Sciatic nerve (tissue), 2 donors: ENCODE data around the gene EIPR1. TPM values are rescaled to one million over a fixed set of nuclear protein-coding genes. Genes with fewer than 3 reads are reported as not detected.

Experiments used
- ATAC-seq: fragments of 200-7000 bp; cut with Tn5 transposase; one replicate; pipeline ENCODE4 v1.9.1; 2020; ENCODE audit warnings: mild to moderate bottlenecking, moderate library complexity
- DNase-seq: peaks from one replicate; pipeline ENCODE4 v3.0.0-alpha.2; 2020; ENCODE audit warnings: low spot score
- intact Hi-C: fragments of 100-400 bp; cut with DNase I; formaldehyde crosslinking; loops from one replicate; pipeline ENCODE4 v1.14.2; 2022
- total RNA-seq: library from RNA; stranded (reverse); fragmentation: NEBNext Ultra II Directional; extraction: Animal tissue kit (Norgen Biotek cat#: 25700); gene quantifications from one replicate; pipeline ENCODE4 v1.2.1, GENCODE V29; 2021
- donor health status: DM: no; HTN: no; CAD: no.
- donor health status: DM: no; HTN: no; CAD: no.

Gene EIPR1
- total RNA-seq, 1 donor from 2014 or later, result 14.7 TPM

DNA sequence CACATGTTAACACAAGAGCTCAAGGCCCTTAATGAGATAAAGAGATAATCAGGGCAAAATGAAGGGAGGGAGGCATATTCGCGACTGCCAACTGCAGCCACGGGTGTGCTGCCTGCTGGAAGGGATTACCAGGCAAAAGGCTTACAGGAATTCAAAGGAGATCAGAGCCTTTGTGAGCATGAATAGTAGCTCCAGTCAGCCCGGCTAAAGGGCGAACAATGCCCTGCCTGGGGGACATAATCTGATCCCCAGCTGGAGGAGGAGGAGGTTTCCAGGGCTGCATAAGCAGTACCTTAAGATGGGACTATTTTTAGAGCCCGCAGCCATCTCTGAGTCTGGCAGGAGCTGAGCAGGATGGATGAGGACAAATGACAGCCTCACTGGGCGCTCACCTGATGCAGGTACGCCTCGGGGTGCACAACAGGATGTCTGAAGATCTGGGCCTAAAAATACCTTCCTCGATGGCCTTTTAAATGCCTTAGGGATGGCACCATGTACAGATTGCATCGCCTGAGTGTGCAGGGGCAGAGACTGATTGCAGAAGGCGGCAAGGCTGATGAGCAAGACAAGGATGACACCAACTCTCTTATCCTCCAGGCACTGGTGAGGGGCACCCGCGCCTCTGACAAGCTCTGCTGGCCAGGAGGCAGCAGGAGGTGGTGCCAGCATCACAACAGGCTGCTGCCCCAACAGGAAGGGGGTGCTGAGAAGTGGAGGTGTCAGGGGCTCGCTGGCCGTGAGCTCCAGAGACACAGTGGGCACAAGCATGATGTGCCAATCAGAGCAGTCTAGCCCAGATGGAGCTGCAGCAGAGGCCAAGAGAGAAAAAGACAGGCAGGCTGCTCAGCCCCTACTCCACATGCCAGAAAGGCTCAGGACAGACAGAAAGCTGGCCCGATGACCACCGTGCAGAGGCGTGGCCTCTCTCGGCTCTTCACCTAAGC is 111.4 kb downstream of the EIPR1 start:
- no peak for ATAC-seq
- intact Hi-C loops, result no loop called here
- no peak for DNase-seq

DNA sequence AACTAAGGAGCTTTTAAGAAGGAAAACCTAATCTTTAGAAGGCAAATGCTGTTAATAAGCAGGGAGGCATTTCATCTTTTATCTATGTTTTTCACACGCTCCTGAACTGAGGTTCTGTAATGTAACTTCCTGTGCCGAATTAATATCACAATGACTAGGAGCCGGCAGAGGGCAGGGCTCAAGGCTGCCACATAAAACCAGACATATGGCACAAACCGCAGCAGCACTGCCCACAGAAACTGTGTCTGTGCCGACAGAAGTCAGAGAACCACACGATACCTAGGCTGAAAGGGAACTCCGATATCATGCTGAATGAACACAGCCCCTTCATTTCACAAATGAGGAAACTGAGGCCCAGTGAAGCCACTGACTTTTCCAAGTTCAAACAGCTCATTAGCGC is 112.1 kb downstream of the EIPR1 start:
- ATAC-seq, result no peak

DNA sequence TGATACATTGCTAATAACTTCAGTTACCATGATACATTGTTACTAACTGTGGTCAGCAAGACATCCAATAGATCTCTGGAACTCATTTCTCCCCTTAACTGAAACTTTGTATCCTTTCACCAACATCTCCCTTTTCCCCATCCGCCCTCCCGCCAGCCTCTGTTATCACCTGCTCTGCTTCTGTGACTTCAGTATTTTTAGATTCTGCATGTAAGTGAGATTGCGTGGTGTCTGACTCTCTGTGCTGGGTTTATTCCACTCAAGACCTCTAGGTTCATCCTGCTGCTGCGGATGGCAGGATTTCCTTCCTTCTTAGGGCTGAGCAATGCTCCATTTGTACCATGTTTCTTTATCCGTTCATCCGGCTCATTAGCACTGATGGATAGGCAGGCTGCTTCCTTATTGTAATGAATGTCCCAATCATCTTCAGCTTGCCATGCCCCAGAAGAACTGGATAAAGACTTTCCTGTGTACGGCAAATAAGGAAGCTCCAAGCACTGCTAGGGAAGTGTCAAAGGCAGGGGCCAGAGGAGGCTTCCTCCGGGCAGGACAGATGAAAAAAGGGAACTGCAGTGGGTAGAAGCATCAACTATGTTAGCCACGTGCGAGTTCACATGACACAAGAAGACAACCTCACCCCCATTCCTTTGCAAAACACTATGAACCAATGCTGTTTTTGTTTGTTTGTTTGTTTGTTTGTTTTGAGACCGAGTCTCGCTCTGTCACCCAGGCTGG is 113.4 kb downstream of the EIPR1 start:
- intact Hi-C loops, result no loop called here
- ATAC-seq, result peak; percentile 44
- no peak for DNase-seq

More for the DNA sequence above, 112.1 kb downstream of the EIPR1 start:
- no peak for DNase-seq
- intact Hi-C loops, result no loop called here

DNA sequence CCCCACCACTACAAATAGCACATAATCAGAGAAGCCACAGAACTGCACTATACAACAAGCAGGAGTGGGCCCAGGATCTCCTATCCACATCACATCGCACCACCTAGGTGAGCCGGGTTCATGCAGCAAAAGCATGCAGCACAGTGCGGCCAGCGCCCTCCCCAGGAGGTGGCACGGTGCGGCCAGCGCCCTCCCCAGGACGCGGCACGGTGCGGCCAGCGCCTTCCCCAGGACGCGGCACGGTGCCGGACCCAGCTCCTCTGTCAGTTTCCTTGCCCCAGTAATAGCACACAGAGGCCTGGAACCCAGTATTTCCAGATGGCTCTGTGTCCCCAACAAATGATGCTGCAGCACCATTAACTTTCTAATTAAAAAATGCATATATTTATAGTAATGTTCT is 114.1 kb downstream of the EIPR1 start:
- intact Hi-C loops, result no loop called here
- ATAC-seq, result no peak
- no peak for DNase-seq

DNA sequence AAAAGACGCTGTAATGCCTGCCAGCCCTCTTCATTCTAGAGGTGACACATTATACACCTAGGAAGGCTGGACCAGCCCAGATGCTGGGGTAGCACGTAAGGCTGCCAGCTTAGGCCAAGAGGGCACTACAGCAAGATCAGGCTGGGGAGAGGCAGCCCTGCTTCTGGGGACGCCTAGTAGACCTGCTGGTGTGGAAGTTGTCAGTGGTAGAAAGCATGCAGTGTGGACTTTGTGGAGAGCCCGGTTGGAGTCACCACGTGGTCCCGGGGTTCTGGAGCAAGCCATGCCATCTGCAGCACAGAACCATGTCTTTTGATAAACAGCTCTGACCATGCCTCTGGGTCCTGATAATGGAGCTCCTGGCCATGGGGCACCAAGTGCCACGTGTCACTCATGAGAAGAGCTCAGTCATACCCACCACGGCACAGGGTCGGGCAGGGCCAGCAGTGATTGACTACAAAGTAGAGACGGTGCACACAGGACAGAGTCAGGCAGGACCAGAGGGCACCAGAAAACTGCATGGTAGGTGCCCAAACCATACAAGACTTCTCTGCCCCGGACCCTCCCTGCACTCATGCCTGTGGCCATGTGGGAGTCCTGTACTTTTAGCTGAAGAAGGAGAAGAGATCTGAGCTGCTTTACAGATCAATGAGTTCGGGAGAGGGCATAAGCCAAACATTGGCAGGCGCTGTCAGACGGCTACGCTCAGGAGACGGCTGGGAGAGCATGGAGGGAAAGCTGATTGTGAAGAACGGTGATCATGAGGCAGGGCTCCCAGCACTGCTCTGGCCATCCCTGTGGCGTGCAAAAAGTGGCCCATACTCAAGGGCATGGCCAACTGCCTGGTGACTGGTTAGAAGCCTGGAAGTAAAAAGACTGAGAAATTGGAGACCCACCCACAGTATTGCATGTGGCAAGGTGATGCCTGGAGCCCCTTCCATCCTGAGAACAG is 114.9 kb downstream of the EIPR1 start:
- intact Hi-C loops, result no loop called here
- ATAC-seq, result no peak
- no peak for DNase-seq

DNA sequence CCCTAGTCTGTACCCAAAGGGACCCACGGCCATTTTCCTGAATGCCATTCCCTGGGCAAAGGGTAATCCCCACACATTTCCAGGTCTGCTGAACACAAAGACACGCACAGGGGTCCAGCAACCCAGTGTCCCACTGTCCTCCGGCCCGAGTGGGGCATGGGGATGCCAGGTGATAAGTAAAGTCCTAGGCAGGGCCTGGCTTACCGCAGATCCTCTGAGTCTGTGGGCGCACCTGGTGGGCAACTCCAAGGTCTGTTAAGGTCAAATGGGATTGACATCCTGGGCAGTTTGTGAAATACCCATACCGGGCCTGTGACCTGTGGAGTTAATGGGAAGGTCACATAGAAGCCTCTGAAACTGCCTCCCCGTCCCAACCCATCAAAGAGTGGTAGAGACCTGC is 116.1 kb downstream of the EIPR1 start:
- ATAC-seq, result no peak

DNA sequence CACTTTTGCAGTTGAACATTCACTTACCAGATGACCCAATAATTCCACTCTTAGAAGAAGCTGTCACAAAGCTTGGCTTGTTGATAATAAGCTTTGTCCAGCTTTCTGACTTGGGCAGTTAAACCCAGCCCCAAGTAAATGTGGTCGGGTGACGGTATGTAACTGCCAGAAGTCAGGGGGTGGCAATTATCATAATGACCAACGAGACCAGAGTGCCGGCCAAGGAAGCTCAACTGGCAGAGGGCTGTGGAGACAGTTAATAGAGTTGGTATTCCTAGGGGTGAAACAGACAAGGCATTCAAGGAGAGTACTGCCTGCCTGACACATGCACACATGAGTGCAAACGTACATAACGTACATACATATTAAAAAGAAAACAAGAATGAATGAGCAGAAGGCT is 116.7 kb downstream of the EIPR1 start:
- intact Hi-C loops, result no loop called here
- DNase-seq (no peak), ATAC-seq (no peak)

More for the DNA sequence above, 116.1 kb downstream of the EIPR1 start:
- intact Hi-C loops, result no loop called here
- no peak for DNase-seq

DNA sequence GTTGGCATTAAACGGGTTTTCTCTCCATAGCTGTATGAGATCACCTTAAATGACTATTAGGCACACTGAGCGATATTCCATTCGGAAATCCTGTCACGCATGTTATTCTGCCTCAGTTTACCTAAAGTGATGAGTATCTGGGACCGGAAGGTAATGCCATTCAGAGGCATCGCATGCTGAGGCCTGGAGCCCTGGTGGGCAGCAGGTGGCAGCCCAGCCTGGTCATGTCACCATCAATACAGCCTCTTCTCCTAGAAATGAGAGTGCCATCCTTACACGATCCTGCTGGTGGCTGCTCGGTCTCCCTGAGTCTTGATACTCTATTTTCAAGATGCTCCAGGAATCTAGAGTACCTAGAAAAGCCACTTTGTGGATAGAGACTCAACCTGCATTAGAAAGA is 119.8 kb downstream of the EIPR1 start:
- intact Hi-C loops, result no loop called here
- ATAC-seq (no peak), DNase-seq (no peak)

DNA sequence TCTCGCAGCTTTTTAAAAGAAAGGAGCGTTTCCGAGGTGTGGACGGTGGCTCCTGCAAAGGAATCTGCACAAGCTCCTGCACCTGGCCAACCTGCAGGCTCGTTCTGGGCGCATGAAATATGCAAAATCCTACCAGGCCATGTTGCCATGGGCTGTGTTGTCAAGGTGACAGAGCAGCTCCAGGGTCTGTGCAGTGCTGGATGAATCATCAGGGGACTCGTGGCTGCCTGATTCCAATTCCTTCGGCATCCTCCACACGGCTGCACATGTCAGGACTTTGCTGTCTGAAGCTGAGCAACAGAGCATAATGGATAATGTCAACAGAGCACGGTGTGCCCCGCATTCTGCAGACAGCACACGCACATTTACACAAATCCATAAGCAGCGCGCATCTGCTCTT is 120.5 kb downstream of the EIPR1 start:
- no peak for ATAC-seq
- intact Hi-C loops, result no loop called here
- no peak for DNase-seq

DNA sequence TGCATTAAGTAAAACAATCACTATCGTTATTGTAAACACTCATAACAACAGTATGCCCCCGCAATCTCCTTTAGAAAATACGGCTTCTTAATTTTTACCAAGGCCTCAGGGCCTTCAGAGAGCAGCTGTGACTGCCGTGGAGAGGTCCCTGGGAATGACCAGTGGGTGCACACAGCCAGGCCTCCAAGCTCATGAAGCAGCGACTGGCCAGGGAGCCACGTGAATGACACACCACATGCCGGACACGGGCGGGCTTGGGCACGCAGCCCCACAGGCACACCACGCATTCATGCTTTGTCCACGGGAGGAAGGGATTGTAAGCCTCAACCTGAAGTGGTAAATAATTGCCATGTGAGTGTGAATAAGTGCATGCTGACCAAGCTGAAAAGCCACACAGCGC is 121.0 kb downstream of the EIPR1 start:
- DNase-seq (no peak), ATAC-seq (no peak)
- intact Hi-C loops, result no loop called here

DNA sequence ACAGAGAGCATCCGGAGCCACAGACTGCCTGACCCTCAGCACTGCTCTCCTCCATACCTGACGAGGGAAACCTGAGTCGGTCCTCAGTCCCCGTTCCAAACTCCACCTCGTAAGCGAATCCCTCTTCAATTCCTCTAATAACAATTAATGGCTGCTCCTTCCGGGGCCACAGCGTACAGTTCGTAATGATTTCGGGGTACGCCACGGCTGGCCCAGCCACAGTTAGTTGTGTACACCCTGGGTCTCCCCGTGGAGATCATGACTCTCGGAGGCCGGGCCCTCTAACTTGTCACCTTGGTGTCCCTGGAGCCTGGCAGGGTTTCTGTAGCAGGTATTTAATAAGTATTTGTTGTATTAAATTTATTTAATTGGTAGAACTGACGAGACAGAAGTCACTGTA is 121.5 kb downstream of the EIPR1 start:
- intact Hi-C loops, result no loop called here
- no peak for ATAC-seq
- DNase-seq, result no peak

DNA sequence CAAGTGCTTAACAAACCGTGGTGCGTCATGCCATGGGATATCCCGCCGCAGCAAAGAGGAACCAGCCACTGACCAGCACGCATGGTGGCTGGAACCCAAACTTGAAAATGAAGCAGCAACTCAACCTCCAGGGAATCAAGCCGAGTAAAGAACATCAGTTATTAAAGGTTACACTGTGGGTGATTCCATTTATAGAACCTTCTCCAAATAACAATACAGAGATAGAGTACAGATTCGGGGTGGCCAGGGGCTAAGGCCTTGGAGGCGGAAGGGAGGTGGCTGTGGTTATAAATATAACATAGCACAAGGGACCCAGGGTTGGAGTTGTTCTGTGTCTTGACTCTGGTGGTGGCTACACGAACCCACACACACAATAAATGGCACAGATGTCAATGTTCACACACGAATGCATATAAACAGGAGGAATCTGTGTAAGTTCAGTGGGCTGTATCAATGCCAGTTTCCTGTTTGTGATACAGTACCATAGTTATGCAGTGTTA is 123.1 kb downstream of the EIPR1 start:
- intact Hi-C loops, result loop anchor here (5.0 kb wide), 1 partner anchor 607 kb away; no protein-coding TSS in a partner anchor
- no peak for ATAC-seq

DNA sequence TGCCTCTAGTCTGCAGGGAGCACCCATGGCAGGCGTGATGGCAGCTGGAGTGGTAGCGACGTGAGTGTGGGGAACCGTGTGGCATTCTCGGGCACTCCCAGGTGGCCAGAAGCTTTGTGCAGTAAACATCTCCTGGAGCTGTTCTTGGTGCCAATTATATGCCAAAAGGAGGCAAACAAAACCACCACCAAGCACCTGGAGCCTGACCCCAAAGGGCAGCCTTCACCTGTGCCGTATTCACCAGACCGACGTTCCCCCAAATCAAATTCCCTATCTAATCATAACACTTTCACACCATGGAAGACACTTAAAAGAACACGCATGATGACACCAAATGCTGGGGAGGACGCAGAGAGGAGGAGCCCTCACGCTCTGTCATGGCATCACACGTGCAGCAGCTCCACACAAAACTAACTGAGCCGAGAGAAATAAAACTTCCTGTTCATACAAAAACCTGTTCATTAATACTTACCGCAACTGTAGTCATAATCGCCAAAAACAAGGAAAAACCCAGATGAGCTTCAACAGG is 123.6 kb downstream of the EIPR1 start:
- intact Hi-C loops, result loop anchor here (5.0 kb wide), 1 partner anchor 607 kb away; no protein-coding TSS in a partner anchor
- no peak for DNase-seq
- ATAC-seq, result no peak

More for the DNA sequence above, 123.1 kb downstream of the EIPR1 start:
- DNase-seq, result no peak

DNA sequence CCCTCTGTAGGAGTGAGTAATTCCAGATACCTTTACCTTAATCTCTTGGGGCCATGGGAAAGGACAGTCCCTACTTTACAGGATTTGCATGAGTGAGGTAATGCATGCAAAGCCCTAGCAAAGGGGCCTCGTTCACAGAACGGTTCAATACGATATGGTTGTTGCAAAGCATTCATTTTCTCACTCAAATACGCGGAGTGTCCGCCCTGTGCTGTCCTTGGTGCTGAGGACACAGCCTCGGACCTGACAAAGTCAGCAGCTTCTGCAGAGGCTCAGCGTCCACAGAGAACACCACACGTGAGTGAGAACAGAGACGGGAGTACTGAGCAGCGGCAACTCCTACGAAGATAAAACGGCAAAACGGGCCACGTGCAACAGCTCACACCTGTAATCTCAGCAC is 125.7 kb downstream of the EIPR1 start:
- ATAC-seq, result no peak
- intact Hi-C loops, result loop anchor here (5.0 kb wide), 1 partner anchor 605 kb away; no protein-coding TSS in a partner anchor

DNA sequence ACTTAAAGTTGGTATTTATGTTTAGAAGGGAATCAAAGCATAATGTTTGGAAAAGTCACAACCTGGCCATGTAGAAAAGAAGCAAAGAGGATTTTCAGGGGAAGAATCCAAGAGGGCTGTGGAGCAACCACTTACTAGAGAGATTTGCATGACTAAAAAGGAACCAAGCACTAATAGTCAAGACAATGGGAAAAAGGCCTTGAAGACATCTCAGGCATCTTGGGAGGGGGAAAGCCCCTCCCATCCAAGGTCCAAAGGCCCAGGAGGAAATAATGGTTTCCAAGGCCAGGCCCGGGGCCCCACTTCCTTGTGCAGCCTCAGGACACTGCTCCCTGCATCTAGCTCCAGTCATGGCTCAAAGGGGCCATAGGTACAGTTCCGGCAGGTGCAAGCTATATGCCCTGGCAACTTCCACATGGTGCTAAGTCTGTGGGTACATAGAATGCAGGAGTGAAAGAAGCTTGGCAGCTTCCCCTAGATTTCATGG is 128.1 kb downstream of the EIPR1 start:
- ATAC-seq (no peak), DNase-seq (no peak)
- intact Hi-C loops, result no loop called here

More for the DNA sequence above, 125.7 kb downstream of the EIPR1 start:
- no peak for DNase-seq

DNA sequence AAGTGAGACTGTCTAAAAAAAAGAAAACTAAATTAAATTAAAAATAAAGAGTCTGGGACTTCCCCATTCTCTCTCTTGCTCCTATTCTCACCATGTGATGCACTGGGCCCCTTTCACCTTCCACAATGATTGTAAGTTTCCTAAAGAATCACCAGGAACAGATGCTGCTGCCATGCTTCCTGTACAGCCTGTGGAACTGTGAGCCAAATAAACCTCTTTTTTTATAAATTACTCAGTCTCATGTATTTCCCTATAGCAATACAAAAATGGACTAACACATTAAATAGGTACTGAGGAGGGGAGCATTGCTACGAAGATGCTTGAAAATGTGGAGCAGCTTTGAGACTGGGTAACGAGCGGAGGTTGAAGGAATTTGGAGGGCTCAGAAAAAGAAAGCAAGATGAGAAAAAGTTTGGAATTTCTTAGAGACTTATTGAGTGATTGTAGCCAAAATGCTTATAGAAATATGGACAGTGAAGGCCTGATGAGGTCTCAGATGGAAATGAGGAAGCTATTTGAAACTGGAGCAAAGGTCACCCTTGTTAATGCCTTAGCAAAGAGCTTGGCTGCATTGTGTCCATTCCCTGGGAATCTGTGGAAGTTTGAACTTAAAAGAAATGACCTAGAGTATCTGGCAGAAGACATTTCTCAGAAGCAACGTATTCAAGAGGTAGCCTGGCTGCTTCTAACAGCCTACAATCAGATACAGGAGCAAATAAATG is 128.7 kb downstream of the EIPR1 start:
- intact Hi-C loops, result no loop called here
- no peak for ATAC-seq
- DNase-seq, result no peak

DNA sequence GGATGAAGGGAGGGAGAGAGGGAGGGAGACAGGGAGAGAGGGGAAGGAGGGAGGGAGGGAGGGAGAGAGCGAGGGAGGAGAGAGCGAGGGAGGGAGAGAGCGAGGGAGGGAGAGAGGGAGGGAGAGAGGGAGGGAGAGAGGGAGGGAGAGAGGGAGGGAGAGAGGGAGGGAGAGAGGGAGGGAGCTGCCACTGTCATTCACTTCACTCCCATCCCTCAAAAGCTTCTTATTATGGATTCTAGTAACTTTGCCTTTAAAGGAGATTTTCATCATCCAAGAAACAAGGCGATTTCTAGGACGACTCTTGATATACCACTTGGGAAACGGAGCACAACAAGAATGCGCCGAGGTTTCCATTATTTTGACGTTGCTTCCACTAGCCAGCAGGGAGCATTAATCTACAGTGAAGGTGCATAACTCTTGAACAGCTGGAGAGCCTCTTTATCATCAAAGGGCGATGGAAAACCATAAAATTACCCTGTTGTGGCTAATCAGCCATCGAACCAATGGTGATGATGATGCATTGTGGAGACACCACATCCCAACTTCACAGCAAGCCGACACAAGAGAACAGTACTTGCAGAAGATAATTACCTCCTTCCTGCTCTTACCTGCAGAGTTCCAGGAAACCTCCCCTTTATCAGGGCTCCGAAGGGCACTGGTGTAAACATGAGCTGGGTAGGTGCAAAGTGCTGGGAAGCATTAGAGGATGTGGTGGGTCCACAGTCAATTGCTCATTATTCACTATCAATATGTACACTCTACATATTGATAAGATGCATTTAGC is 130.5 kb downstream of the EIPR1 start:
- ATAC-seq, result no peak
- intact Hi-C loops, result no loop called here

More for the DNA sequence above, 130.5 kb downstream of the EIPR1 start:
- DNase-seq, result no peak
